ENCODE data around the gene ZNF620. TPM values are rescaled to one million over a fixed set of nuclear protein-coding genes. Genes with fewer than 3 reads are reported as not detected.

Gene ZNF620
- total RNA-seq, 1 experiment from 2014 or later, result 27.1 TPM

DNA sequence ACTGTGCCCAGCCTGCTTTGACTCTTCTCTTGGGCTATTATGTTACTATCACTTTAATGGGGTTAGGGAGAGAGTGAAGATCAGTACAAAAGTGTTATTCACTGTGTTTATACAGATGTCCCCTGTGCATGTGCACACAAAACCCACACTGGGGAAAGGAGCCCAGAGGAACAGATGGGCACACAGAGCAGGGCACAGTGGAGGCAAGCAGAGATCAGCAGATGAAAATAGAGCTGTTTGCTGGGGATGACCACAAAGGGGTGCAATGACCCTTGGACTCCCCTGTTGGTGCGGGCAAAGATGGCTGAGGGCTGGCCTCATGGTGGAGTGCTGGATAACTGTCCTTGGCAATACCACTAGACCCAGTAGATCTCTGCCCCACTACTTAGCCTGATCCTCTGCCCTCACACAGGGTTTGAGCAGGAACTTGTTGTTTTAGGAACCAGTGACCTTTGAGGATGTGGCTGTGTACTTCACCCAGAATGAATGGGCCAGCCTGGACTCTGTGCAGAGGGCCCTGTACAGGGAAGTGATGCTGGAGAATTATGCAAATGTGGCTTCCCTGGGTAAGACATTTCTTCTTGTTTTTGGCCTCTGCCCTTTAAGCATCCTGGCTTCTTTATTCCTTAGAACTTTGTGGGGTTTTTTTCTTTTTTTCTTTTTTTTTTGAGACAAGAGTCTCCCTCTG, 5.3 kb downstream of the ZNF620 start:
- Histone ChIP-seq H2BK5ac (ENCODE audit: insufficient read length, low read length) (no peak overlapping the region), H2BK15ac (ENCODE audit: low read depth, low read length) (no peak overlapping the region), H3K9ac (ENCODE audit: extremely low read depth, insufficient read length, low read length) (no peak overlapping the region), H4K5ac (ENCODE audit: insufficient read length, low read depth, low read length) (no peak overlapping the region), H3K9me3 (ENCODE audit: control insufficient read depth, low read depth, low read length) (no peaks in the 10 kb centered on the region), H3K14ac (ENCODE audit: insufficient read depth, low read length) (no peak overlapping the region), H3K79me1 (ENCODE audit: insufficient read depth, low read depth, low read length, poor library complexity, severe bottlenecking) (no peaks in the 10 kb centered on the region), H3K27me3 (ENCODE audit: insufficient read depth, low read length) (no peaks in the 10 kb centered on the region), H3K4ac (ENCODE audit: low read depth, low read length) (no peak overlapping the region), H3K23ac (ENCODE audit: insufficient read length, low read depth, low read length) (no peak overlapping the region), H3T11ph (ENCODE audit: low read length) (no peak overlapping the region), H2AFZ (ENCODE audit: low read length) (no peak overlapping the region), H4K20me1 (ENCODE audit: control insufficient read depth, insufficient read depth, insufficient read length) (no peaks in the 10 kb centered on the region), H2AK5ac (ENCODE audit: insufficient read length, low read length) (no peak overlapping the region), H3K4me1 (ENCODE audit: insufficient read depth, low read length) (no peaks in the 10 kb centered on the region), H3K4me2 (ENCODE audit: insufficient read depth, insufficient read length, low read length) (no peak overlapping the region), H4K91ac (ENCODE audit: insufficient read length, low read depth, low read length) (no peak overlapping the region), H3K27ac (ENCODE audit: insufficient read length, low read depth, low read length) (no peak overlapping the region), H3K23me2 (ENCODE audit: insufficient read length, low read depth, low read length, poor library complexity, severe bottlenecking) (no peaks in the 10 kb centered on the region), H2BK120ac (ENCODE audit: low read depth, low read length, poor library complexity, severe bottlenecking) (no peak overlapping the region), H3K18ac (ENCODE audit: insufficient read length, low read depth, low read length) (no peak overlapping the region), H3K56ac (ENCODE audit: insufficient read length, low read depth, low read length) (no peak overlapping the region), H3K79me2 (ENCODE audit: insufficient read depth, low read length) (peaks cover 2% of the 10 kb centered on the region; the same call in 1 of the 2 replicates), H2BK20ac (ENCODE audit: low read depth, low read length, poor library complexity, severe bottlenecking) (no peak overlapping the region), H4K8ac (replicated peaks; ENCODE audit: insufficient read length, low read depth, low read length) (no peak overlapping the region), H2BK12ac (ENCODE audit: insufficient read length, low read depth, low read length) (no peak overlapping the region)
- DNase-seq, result no peak
- WGBS (ENCODE audit: extremely low coverage, insufficient read length, low lambda C conversion rate), result no CpG with 5 or more reads among the region's 1 CpG
- Mint-ChIP-seq H3K4me1 (peaks cover 7 to 8% of the 10 kb centered on the region in 2 experiments), H3K9me3 (0 out of 5 replicates have a peak, but pooled peaks cover 0 to 2% of the 10 kb centered on the region in 2 experiments), H3K27me3 (ENCODE audit: low read depth) (no peaks in the 10 kb centered on the region; the same call in 1 of the 2 replicates), H3K36me3 (ENCODE audit: insufficient read depth in 1 of 3, low read depth in 3 of 3) (peaks cover 24 to 81% (median 74%) of the 10 kb centered on the region in 3 experiments), H3K4me3 (no peak overlapping the region), H3K27ac (no peak overlapping the region; a peak in 1 of 7 replicates)
- TF ChIP-seq, protein P1, sequence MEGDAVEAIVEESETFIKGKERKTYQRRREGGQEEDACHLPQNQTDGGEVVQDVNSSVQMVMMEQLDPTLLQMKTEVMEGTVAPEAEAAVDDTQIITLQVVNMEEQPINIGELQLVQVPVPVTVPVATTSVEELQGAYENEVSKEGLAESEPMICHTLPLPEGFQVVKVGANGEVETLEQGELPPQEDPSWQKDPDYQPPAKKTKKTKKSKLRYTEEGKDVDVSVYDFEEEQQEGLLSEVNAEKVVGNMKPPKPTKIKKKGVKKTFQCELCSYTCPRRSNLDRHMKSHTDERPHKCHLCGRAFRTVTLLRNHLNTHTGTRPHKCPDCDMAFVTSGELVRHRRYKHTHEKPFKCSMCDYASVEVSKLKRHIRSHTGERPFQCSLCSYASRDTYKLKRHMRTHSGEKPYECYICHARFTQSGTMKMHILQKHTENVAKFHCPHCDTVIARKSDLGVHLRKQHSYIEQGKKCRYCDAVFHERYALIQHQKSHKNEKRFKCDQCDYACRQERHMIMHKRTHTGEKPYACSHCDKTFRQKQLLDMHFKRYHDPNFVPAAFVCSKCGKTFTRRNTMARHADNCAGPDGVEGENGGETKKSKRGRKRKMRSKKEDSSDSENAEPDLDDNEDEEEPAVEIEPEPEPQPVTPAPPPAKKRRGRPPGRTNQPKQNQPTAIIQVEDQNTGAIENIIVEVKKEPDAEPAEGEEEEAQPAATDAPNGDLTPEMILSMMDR (conservative IDR thresholded peaks at IDR 0.05), result no peak

Data from H9 (cell line).